GM19238 (cell line): ENCODE measurements around the gene ZDHHC1.
"Not testable (repeated sequence)": the region's sequence is repeated elsewhere in the genome, so short reads cannot be mapped to it uniquely, and the experiment has no call there.

Experiments used
- DNase-seq: peaks from one replicate; pipeline ENCODE4 v3.0.0; 2011; ENCODE audit warnings: low spot score; ENCODE audit not compliant: insufficient read length

The ZDHHC1 gene

DNA sequence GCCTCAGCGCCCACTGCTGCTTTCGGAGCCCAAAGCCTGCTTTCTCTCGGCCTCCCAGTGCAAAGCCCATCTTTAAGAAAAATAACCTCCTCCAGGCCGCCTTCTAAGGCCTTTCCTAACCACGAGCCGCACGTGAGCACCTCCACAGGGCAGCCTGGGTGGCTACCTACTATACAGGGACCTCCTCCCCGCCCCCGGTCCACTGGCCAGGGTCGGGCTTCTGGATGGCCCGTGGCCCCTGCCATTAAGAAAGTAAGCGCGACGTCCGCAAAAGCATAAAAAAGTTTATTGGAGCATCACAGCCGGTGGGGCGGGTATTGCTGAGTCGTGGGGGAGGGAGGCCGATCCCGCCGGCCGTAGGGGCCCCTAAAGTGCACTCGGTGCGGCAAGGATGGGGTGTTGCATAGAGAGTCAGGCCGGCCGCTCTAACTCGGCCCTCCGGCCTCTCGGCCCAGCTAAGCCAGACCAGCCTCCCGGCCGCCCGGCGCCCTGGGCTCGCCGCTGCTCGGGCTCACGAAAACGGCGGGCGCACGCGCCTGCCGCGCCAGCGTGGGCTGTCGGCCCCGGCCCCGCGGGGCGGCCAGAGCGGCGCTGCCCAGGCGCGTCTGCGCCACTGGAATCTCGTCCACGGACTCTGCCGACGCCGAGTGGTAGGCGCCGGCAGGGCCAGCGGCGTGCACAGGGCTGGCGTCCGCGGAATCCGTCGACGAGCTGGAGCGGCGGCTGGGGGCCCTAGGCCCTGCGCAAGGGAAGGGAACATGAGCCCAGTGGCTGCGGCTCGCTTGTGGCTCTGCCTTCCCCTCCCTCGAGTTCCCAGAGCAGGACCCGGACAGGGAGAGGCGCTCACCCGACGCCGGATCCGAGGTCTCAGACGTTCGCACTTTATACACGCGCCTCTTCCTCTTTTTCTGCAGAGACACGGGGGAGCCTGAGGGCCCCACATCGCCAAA is 21.8 kb downstream of the ZDHHC1 start:
- no peak for DNase-seq

DNA sequence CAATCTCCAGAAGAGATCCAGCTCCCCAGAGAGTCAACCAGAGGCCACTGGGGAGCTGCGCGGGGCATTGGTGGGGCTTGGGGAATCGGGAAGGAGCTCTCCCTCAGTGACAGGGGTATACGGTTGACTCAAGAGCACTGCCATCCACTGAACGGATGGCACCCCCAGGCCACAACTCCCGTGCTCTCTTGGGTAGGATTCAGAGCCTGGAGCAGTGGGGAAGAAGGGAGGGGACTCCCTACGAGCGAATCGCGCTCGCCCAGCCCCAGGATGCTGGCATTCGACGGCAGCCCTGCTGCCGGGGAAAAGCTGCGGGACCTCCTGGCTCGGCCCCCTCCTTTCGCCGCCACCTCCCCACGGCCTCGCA is 22.5 kb downstream of the ZDHHC1 start:
- no peak for DNase-seq

DNA sequence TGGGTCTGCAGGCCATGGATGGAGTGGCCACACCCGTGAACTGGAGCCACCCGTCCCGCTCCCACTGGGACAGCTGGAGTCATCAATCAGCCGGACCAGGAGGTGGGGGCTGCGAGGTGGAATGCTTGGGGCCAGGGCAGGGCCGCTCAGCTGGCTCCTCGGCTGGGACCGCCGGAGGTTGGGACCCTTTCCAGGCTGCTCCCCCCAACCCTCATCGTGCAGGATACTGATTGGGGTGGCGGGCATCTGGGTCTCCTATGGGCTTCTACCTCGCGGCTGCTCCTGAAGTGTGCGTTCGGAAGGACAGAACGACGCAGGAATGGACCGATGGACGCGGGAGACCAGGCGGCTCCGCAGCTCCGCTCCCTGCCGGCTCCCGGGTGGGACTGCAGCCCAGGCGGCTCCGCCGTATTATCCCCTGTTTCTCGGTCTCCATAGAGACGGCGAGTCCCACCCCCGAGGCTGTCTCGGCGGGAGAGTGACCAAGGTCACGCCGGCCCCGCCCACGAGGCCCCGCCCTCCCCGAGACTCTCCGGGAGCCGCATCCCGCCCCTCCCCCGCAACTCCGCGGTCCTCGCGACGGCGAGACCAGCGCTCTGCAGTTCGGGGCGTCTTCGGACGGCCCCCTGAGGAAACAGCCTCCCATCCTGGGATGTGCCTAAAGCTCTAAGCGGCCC is 23.0 kb downstream of the ZDHHC1 start, which contains the start of gene TPPP3:
Gene TPPP3, minus strand, starts transcription at position 388 of the 677 bp plus-strand sequence. CDS start 2,387 bp downstream, outside the sequence.
- no peak for DNase-seq

DNA sequence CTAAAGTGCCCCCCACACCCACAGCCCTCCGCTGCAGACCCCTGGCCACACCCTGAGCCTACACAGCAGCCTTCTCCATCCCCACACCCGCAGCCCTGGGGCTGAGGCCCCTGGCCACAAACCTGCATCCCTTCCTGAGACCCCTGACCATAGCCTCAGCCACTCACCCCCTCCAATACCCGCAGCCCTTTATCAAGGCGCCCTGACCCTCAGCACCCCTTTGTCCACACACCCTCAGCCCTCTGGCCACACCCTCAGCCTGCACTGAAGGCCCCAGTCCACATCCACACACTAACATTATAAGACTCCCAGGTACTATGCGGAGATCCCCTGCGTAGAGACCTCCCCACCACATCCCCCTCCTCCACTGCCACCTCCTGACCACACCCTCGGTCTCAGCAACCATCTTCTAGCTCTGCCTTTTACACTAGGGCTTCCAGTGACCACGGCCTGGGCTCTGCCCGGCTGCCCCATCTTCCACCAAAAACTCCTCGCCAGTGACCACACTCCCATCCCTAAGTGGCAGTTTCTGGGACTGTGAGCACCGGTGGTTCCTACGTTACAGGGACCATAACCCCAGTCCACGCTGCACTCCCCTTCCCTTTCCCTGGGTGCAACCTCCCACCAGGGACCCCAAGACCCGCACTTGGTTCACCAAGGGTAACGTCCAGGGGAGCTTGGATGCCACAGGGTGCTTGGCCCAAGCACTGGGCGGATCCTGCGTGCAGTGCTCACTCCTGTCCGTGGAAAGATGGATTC is 23.8 kb downstream of the ZDHHC1 start:
- DNase-seq, result no peak

DNA sequence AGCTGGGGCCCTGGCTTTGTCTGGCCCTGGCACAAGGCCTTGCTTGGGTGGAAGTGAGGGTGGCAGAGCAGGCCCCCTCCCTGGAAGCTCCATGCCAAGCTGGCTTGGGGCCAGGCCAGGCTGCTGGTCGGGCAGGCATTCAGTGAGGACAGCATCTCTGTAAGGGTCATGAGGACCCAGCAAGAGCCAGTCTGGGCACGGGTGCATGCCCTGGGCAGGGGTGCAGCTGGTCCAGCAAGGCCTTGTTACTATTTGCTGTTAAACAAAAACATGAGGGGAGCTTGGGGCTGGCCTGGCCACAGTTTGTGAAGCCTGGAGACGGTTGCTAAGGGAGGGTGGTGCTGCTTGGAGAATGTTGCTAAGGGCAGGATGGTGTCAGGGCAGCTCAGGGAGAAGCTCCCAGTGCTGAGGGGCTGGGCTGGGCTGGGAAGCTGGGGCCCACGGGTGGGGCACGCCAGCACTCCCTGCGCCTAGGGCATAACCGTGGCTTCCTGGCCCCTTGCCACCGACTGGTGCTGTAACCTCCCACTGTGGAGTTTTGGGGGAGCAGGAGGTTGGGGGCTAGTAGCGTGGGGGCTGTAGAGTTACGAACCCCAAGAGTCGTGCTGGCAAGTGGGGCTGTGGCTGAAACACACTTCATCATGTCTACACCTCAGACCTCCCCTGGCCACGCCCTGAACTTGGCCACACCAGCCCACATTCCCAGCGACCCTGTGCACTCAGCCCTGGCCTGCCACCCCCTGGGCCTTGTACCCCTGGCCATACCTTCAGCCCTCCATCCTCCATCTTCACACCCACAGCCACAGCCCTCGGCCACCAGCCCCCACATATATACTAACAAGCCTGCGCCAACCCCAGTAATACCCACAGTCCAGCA is 24.6 kb downstream of the ZDHHC1 start:
- no peak for DNase-seq

DNA sequence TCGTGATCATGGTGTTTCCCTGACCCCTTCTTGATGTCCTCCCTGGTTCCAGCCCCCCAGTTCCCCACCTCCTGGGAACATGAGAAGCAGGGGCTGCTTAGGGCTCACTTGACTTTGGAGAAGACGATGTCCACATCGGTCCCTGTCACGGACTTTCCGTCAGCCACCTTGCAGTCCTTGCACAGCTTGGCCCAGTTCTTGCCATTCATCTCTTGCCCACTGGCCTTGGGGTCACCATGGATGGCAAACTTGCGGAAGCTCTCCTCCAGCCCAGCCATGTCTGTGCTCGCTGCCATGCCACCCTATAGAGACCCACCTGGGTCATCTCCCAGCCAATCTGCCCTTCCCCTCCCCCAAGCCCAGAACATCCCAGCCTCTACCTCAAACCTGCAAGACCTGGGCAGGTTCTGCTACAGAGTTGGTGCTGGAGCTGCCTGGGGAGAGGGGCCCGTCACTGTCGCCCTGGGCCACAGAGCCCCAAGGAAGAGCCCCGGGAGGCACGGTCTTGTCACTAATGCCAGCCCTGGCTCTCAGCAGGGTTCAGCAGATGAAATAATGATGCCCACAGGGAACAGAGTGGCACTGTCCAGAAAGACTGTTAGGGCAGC is 25.4 kb downstream of the ZDHHC1 start:
- no peak for DNase-seq

DNA sequence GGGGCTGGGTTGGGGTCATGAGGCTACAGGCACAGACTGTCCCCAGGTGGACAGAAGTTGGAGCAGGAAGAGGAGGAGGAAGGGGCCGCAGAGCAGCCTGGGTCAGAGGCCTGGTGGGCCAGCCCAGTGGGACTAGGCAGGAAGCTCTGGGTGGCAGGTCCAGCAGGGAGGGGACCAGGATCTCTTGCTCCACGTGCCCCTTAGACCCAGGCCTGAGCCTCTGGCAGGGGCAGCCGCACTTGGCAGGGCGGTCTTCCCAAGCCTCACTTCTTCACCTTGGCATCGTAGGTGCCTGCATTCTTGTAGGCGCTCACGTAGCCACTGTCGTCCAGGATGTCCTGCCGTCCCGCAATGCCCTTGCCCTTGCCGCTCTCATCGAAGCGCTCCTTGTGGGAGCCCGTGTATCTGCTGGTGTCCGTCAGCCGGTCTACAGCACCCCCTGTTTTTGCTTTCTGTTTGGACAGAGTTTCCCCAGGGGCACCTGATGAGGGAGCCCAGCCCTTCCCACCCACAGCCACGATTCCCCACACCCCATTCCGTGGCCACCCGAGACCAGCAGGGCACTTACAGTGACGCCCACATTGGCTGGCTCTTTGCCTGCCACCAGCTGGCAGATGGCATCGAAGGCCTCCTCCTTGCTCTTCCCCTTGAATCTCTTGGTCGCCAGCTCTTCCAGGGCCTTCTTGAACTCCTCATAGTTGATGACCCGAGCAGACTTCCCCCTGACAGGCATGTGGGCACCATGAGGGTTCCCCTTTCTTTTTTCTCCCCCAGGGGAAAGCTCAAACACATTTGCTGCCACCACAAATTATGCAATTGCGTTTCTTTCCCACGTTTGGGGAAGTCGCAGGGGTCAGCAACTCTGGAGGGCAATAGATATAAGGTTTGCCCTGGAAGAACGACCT is 26.1 kb downstream of the ZDHHC1 start:
- DNase-seq, result no peak

DNA sequence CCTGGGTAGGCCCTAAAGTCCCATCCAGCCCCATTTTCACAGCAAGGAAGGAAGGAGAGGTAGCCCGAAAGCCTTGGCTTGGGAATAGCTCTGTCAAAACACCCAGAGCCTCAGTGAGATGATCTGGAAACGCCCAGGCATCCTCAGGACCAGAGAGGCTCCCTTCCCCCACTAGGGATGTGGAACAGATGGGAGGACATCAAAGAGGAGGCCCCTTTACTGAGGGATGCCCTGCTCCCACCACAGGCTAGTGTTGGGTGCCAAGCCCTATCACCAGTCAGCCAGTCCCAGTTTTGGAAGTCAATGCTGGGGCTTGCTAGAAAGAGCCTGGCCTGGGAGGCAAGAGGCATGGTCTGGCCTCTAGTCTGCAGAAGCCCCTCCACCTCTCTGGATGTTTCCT is 27.7 kb downstream of the ZDHHC1 start:
- no peak for DNase-seq

DNA sequence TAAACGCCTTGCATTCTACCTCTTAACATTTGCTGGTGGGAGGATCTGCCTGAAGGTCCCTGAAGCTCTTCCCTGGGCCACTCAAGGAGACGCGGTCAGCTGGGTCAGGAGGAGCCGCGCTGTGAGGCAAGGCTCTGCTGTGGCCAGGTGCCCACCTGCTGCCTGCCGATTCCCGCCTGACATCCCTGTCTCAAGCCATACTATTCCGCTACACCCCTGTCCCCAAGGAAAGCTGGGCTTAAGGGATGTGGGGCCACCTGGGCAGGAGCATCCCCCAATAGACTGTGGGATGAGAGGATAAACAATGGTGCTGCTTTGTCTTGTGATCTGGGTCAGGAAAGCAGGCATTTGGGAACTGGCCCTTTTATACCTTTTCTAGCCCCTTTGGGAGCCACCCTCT is 28.1 kb downstream of the ZDHHC1 start:
- DNase-seq, result no peak

DNA sequence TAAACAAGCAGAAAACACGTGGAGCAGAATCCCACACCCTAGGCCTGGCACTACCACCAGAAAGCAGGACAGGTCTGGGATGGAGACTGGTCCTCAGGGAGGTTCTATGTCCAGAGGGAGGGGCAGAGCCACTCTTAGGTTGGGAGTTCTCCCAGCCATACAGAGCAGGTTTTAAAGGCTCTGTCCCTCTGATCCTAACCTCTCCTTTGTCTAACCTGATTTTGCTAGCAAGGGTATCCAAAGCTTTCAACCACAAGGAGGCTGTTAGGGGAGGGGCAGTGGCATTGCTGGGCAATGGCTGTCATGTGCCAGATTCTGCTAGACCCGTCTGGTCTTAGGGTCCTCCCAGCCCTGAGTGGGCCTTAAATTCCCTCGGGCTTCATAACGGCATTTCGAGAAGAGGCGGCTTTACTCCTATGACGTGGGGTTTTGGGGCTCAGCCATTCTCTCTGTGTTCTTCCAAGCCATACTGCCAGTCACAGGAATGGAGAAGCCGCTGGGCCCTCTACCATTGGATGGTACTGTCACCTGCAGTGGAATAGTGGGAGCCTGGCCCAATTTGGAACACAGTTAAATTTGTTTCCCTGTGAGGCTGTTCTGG is 28.7 kb downstream of the ZDHHC1 start:
- DNase-seq, result no peak

DNA sequence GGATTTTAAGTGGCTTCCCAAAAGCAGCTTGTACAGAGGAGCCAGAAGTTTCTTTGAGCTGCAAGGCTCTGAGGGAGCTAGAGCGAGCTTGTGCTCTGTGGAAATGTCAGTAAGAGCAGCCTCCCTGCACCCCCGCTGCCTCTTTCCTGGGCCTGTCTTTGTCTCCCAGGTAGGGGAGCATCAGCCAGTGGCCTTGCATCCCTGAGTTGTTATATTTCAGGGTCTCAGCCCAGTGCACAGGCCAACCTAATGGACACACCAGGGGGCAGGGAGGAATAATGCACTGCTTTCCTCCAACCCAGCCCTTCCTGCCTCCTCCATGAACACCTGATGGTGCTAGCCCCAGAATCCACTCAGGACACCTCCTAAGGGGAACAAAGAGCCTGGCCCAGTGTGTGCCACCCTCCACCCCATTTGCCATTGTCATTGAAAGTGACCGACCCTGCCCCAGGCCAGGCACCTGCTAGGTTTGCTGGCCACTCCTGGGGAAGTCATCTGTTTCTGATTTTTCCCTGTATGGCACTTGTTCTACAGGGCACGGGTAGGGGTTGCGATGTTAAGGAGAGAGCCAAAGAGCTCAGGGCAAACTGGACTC is 29.3 kb downstream of the ZDHHC1 start:
- no peak for DNase-seq

DNA sequence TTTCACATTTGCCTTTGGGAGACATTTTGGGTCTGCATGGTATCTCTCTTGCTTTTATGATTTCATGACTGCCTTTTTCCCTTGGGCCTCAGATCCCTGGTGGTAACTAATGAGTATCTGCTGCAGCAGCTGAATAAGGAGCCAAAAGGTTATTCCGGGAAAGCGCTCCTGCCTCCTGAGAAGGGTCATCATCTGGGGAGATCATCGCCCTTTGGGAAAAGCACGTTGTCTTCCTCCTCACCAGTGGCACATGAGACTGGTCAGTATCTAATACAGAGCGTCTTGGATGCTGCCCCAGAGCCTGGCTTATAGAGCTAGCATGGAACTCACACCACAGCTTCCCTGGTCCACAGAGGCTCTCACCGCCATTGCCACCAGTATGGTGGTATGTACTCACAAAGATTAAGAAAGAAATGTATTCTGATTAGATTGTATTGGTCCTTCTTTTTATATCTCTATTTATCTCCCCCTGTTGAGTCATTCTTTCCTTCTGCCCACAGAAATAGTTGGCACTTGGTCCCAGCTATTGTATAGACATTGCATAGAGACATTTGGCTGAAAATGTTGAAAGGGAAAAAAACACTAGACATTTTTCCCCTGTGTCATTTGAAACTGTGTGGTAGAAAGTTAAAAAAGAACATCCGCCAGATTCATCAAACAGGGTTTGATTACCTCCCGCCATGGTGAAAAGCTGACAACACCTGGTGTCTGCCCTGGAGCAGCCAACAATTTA is 31.3 kb downstream of the ZDHHC1 start:
- no peak for DNase-seq

DNA sequence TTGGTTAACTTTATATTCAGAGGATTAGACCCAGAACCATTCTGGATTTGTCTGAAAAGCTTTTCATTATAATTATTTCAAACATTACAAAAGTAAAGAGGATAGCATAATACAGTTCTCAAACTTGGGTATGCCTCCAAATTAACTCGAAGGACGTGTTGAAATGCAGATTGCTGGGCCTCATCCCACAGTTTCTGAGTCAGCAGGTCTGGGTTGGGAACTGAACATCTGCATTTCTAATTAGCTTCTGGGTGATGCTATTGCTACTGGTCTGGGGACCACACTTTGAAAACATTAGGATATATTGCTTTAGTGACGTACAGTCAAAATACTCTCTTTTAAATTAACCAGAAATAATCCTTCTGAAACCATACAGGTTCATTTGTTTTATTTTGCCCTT is 33.0 kb downstream of the ZDHHC1 start:
- DNase-seq, result no peak

DNA sequence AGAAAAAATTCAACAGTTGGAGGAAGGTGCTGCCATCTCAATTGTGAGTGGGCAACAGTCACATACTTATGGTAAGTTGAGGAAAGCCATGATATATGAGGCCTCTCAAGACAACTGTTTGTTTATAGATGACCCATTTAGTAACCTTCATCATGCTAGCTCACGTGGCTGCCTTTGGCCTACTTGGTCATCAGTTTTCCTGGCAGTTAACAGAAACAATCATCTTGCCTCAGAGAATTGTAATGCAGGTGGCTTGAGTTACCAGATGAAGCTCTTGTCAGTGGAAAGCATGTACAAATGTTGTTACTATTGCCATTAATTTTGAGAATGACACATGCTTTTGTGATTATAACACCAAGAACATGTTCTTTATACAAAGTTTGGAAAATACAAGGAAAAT is 37.6 kb downstream of the ZDHHC1 start:
- no peak for DNase-seq

DNA sequence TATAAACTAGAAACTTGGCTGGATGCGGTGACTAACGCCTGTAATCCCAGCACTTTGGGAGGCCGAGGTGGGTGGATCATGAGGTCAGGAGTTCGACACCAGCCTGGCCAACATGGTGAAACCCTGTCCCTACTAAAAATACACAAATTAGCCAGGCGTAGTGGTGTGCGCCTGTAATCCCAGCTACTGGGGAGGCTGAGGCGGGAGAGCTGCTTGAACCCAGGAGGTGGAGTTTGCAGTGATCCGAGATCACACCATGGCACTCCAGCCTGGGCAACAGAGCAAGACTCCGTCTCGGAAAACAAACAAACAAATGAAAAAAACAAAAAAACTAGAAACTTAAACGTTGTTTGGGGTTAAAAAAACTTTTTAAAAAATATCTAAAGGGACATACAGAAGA is 40.3 kb downstream of the ZDHHC1 start:
- DNase-seq, result not testable (repeated sequence)

DNA sequence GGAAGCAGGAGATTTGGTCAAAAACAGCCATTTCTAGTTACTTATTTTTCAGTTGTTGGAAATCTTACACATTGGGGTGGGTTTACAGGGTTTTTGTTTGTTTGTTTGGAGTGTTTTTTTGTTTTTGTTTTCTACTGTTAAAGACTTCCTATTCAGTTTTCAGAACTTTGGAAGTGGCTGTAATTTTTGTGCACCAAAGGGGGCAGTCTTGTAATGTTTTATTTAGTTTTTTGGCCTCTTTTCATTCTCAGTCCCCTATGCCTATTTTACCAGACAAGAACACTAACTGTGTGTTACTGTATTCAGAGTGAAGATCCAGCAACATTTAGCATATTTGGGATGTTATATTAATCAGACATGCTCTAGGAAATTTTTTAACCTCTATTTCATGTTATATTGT is 43.6 kb downstream of the ZDHHC1 start:
- DNase-seq, result no peak

DNA sequence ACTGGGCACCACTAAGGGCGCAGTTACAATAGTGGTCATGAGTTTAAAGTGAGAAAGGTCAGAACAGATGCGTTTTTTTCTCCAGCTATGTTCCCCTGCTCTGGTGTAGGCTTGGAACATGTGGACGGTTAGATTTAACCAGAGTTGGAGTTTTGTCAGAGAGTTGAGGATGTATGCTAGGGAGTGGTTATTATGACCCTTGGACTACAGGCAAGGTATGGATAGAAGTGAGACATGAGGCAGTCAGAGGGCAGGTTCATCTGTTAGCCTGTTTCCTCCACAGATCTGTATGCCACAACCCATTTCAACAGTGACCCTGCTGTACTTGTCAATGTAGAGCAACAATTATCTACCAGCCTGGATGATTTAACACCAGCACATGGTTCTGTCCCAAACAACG is 45.6 kb downstream of the ZDHHC1 start:
- DNase-seq, result no peak
